Endodermal cell (in vitro differentiated cells): ENCODE results near the gene CMIP. TPM values are rescaled to one million over a fixed set of nuclear protein-coding genes. Genes with fewer than 3 reads are reported as not detected.
A peak's percentile ranks its signal among the peaks of the same experiment; 100 is the strongest.

Experiments
- DNase-seq: peaks from one replicate; pipeline ENCODE4 v3.0.0-alpha.2; 2017
- H3K27ac ChIP-seq: 2 replicates; pipeline ENCODE4 v1.5.1; 2013; ENCODE audit warnings: mild to moderate bottlenecking, low read depth, low read length, moderate library complexity
- H3K27me3 ChIP-seq: 2 replicates; pipeline ENCODE4 v1.6.1; 2013; ENCODE audit warnings: mild to moderate bottlenecking, low read length, moderate library complexity; ENCODE audit not compliant: insufficient read depth, control insufficient read depth, poor library complexity, severe bottlenecking
- H3K36me3 ChIP-seq: 2 replicates; pipeline ENCODE4 v1.7.0; 2013; ENCODE audit warnings: mild to moderate bottlenecking, low read length, moderate library complexity; ENCODE audit not compliant: control insufficient read depth, insufficient read depth
- H3K4me1 ChIP-seq: one replicate; pipeline ENCODE4 v1.7.0; 2013; ENCODE audit warnings: low read length; ENCODE audit not compliant: control insufficient read depth, insufficient read depth
- H3K4me3 ChIP-seq: 2 replicates; pipeline ENCODE4 v1.5.1; 2013; ENCODE audit warnings: mild to moderate bottlenecking, low read length, moderate library complexity
- H3K9ac ChIP-seq: 2 replicates; pipeline ENCODE4 v1.6.1; 2013; ENCODE audit warnings: mild to moderate bottlenecking, low read length, moderate library complexity; ENCODE audit not compliant: poor library complexity, severe bottlenecking; ENCODE audit errors: extremely low read depth
- H3K9me3 ChIP-seq: 2 replicates; pipeline ENCODE4 v1.6.1; 2013; ENCODE audit warnings: mild to moderate bottlenecking, low read length, moderate library complexity; ENCODE audit not compliant: control insufficient read depth
- H3K27ac Mint-ChIP-seq: 2 replicates; pipeline ENCODE4 v1.8.0; 2020; ENCODE audit warnings: mixed read lengths
- H3K27me3 Mint-ChIP-seq: 2 replicates; pipeline ENCODE4 v1.8.0; 2021; ENCODE audit warnings: mild to moderate bottlenecking, mixed read lengths; ENCODE audit not compliant: insufficient read depth
- H3K36me3 Mint-ChIP-seq: 2 replicates; pipeline ENCODE4 v1.8.0; 2020; ENCODE audit warnings: low read depth, mixed read lengths
- H3K4me1 Mint-ChIP-seq: 2 replicates; pipeline ENCODE4 v1.8.0; 2020; ENCODE audit warnings: mixed read lengths
- H3K4me3 Mint-ChIP-seq: 2 replicates; pipeline ENCODE4 v1.8.0; 2020; ENCODE audit warnings: mild to moderate bottlenecking, moderate library complexity, mixed read lengths
- H3K9me3 Mint-ChIP-seq: 2 replicates; pipeline ENCODE4 v1.8.0; 2020; ENCODE audit warnings: mild to moderate bottlenecking, mixed read lengths
- WGBS, 2 experiments: methylation state at CpG; one replicate each; pipeline versions ENCODE4 v1.1.5 to v1.1.7; 2013; ENCODE audit warnings: missing lambda C conversion rate in 2 of 2, mixed read lengths in 1 of 2; ENCODE audit not compliant: insufficient coverage in 1 of 2, insufficient read length in 1 of 2; 5-methylcytosine and 5-hydroxymethylcytosine counted together
- total RNA-seq, 2 donors: library from RNA; stranded (reverse); fragmentation: NEBNext Ultra II Directional in 1 of 2; extraction: Animal tissue kit (Norgen Biotek cat#: 25700) in 1 of 2; gene quantifications; 2 replicates in 1 of 2; 3 replicates in 1 of 2; pipeline ENCODE4 v1.2.1, GENCODE V29; 2021
- TF ChIP-seq, protein P1 (sequence below): fragments of 200-600 bp; sonication (generic); conservative IDR thresholded peaks from 2 replicates; pipeline ENCODE4 v1.5.0; 2021; ENCODE audit warnings: antibody characterized with exemption, mild to moderate bottlenecking

The CMIP gene
- total RNA-seq, 2 donors from 2014 or later = 64.0 to 64.7 TPM

DNA sequence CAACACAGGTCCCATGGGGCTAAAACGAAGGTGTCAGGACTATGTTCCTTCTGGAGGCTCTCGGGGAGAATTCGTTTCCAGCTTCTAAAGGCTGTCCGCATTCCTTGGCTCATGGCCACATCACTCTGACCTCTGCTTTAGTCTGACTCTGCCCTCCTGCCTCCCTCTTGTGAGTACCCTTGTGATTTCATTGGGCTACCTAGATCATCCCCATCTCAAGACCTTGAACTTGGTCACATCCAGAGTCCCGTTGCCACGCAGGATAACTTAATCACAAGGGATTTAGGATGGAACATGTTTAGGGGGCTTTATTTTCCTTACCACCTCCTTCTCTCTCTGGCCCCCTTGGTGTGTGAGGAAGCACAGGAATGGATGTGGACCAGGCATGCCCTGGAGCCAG, 173.6 kb downstream of the CMIP start:
- no peak for DNase-seq
- Histone ChIP-seq H3K27me3 (no peaks in the 10 kb centered on the region), H3K36me3 (peaks cover 28% of the 10 kb centered on the region), H3K9me3 (peaks cover 7% of the 10 kb centered on the region), H3K4me3 (no peak overlapping the region), H3K9ac (no peak overlapping the region), H3K4me1 (peaks cover 2% of the 10 kb centered on the region), H3K27ac (no peak overlapping the region)
- H3K27me3 Mint-ChIP-seq = no peaks in the 10 kb centered on the region
- H3K9me3 Mint-ChIP-seq = peaks cover 8% of the 10 kb centered on the region
- peaks cover 19% of the 10 kb centered on the region for H3K4me1 Mint-ChIP-seq
- H3K27ac Mint-ChIP-seq = peak overlapping the region; percentile 82
- TF ChIP-seq, protein P1, sequence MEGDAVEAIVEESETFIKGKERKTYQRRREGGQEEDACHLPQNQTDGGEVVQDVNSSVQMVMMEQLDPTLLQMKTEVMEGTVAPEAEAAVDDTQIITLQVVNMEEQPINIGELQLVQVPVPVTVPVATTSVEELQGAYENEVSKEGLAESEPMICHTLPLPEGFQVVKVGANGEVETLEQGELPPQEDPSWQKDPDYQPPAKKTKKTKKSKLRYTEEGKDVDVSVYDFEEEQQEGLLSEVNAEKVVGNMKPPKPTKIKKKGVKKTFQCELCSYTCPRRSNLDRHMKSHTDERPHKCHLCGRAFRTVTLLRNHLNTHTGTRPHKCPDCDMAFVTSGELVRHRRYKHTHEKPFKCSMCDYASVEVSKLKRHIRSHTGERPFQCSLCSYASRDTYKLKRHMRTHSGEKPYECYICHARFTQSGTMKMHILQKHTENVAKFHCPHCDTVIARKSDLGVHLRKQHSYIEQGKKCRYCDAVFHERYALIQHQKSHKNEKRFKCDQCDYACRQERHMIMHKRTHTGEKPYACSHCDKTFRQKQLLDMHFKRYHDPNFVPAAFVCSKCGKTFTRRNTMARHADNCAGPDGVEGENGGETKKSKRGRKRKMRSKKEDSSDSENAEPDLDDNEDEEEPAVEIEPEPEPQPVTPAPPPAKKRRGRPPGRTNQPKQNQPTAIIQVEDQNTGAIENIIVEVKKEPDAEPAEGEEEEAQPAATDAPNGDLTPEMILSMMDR = no peak
- no peak overlapping the region for H3K4me3 Mint-ChIP-seq
- 96% methylated on average over 4 to 5 of the region's 6 CpGs for WGBS, 2 experiments
- peaks cover 36% of the 10 kb centered on the region for H3K36me3 Mint-ChIP-seq

DNA sequence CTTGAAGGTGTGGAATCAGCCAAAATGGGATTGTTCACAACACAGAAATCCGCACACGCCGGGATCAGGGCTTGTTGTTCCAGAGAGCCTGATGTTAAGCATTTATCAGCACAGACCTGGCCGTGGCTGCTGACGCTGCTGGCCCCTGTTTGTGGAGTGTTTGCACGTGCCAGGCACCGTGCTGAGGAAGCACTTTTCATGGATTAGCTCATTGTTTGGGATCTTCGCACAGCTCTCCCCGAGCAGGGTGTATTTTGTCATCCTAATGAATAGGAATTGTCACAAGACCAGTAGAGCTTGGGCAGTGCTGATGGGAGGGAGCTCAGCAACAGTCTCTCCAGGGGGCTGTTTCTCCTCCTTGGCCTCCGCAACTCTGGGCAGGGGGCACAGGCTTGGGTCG, 174.1 kb downstream of the CMIP start:
- no peak overlapping the region for H3K4me3 Mint-ChIP-seq
- peaks cover 8% of the 10 kb centered on the region for H3K9me3 Mint-ChIP-seq
- no peak overlapping the region for H3K4me3 ChIP-seq
- 83 to 92% methylated on average over 8 to 11 of the region's 11 CpGs for WGBS, 2 experiments
- DNase-seq = no peak
- TF ChIP-seq, protein P1 = no peak
- peak overlapping the region; percentile 82 for H3K27ac Mint-ChIP-seq
- peaks cover 2% of the 10 kb centered on the region for H3K4me1 ChIP-seq
- no peaks in the 10 kb centered on the region for H3K27me3 Mint-ChIP-seq
- peaks cover 19% of the 10 kb centered on the region for H3K4me1 Mint-ChIP-seq
- no peaks in the 10 kb centered on the region for H3K27me3 ChIP-seq
- peaks cover 36% of the 10 kb centered on the region for H3K36me3 Mint-ChIP-seq
- H3K36me3 ChIP-seq = peaks cover 28% of the 10 kb centered on the region
- H3K27ac ChIP-seq = no peak overlapping the region
- H3K9ac ChIP-seq = no peak overlapping the region
- H3K9me3 ChIP-seq = peaks cover 7% of the 10 kb centered on the region

DNA sequence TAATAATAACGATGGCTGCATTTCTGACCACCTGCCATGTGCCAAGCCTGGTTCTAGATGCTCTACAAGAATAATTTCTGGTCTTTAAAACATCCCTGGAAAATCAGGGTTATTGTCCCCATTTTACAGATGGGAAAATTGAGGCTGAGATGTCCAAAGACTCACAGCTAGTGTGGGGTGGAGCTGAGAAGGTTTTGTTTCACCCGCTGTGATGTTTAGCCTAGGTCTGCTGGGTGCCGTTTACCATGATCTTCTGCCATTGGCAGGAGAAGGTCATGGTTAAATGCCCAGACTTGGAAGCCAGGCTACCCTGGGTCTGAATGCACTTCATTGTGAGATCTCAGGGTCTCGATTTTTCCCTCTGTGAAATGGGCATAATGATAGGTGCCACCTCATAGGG, 175.4 kb downstream of the CMIP start:
- peaks cover 36% of the 10 kb centered on the region for H3K36me3 Mint-ChIP-seq
- peaks cover 7% of the 10 kb centered on the region for H3K9me3 ChIP-seq
- H3K27ac ChIP-seq = no peak overlapping the region
- H3K27me3 Mint-ChIP-seq = no peaks in the 10 kb centered on the region
- no peak overlapping the region for H3K4me3 Mint-ChIP-seq
- peaks cover 28% of the 10 kb centered on the region for H3K36me3 ChIP-seq
- TF ChIP-seq, protein P1 = no peak
- H3K9ac ChIP-seq = no peak overlapping the region
- 87 to 91% methylated on average over 4 of the region's 4 CpGs for WGBS, 2 experiments
- H3K4me3 ChIP-seq = no peak overlapping the region
- H3K27ac Mint-ChIP-seq = peak overlapping the region; percentile 82
- H3K27me3 ChIP-seq = no peaks in the 10 kb centered on the region
- peaks cover 8% of the 10 kb centered on the region for H3K9me3 Mint-ChIP-seq
- no peak for DNase-seq
- H3K4me1 ChIP-seq = peaks cover 2% of the 10 kb centered on the region
- H3K4me1 Mint-ChIP-seq = peaks cover 19% of the 10 kb centered on the region
